OCI-LY7 (cell line): ENCODE results near the gene WASHC4. TPM values are rescaled to one million over a fixed set of nuclear protein-coding genes. Genes with fewer than 3 reads are reported as not detected.

Experiments used
- BruUV-seq: library from RNA; stranded (reverse); fragments of 400-500 nt; replicated peaks from 2 replicates; lab custom pipeline; 2021; lab: Mats Ljungman, UMichigan
- CTCF ChIA-PET: fragments of 300-600 bp; sonication (Branson Sonifier 250); formaldehyde crosslinking; loops from one replicate; lab custom pipeline; 2022; ENCODE audit warnings: antibody characterized with exemption; ENCODE audit not compliant: unreplicated experiment; lab: Charles Lee
- POLR2A ChIA-PET: fragments of 300-600 bp; sonication (Branson Sonifier 250); formaldehyde crosslinking; loops from one replicate; lab custom pipeline; 2022; ENCODE audit warnings: antibody characterized with exemption; lab: Charles Lee
- DNase-seq: peaks from one replicate; pipeline ENCODE4 v3.0.0-alpha.2; 2015; ENCODE audit warnings: low spot score
- H2AFZ ChIP-seq: fragments of 200-600 bp; sonication (generic), shearing (Covaris generic); 2 replicates; pipeline ENCODE4 v1.6.1; 2014; ENCODE audit warnings: mild to moderate bottlenecking, antibody characterized with exemption, low read length, moderate library complexity
- H3K27ac ChIP-seq: fragments of 200-600 bp; sonication (generic); 2 replicates; pipeline ENCODE4 v1.5.1; 2014; ENCODE audit warnings: mixed run types, low read depth, mild to moderate bottlenecking, moderate library complexity, low read length, inconsistent platforms; ENCODE audit not compliant: poor library complexity, severe bottlenecking
- H3K36me3 ChIP-seq: fragments of 200-600 bp; sonication (generic); 2 replicates; pipeline ENCODE4 v1.6.1; 2014; ENCODE audit warnings: mild to moderate bottlenecking, antibody characterized with exemption, low read length, moderate library complexity, mixed read lengths; ENCODE audit not compliant: insufficient read depth
- H3K4me1 ChIP-seq: fragments of 200-600 bp; sonication (generic); 2 replicates; pipeline ENCODE4 v1.5.1; 2014; ENCODE audit warnings: mild to moderate bottlenecking, low read length; ENCODE audit not compliant: insufficient read depth, poor library complexity, severe bottlenecking
- H3K4me2 ChIP-seq: fragments of 200-600 bp; sonication (generic); 2 replicates; pipeline ENCODE4 v1.6.1; 2014; ENCODE audit warnings: mild to moderate bottlenecking, low read length
- H3K4me3 ChIP-seq: fragments of 200-600 bp; sonication (generic); 2 replicates; pipeline ENCODE4 v1.5.1; 2014; ENCODE audit warnings: mild to moderate bottlenecking, low read depth, low read length; ENCODE audit not compliant: poor library complexity, severe bottlenecking
- H3K79me2 ChIP-seq: fragments of 200-600 bp; sonication (generic); 2 replicates; pipeline ENCODE4 v1.6.1; 2016; ENCODE audit warnings: low read depth, mild to moderate bottlenecking, low read length, moderate library complexity, mixed read lengths; ENCODE audit not compliant: insufficient read depth
- H3K9me2 ChIP-seq: fragments of 200-600 bp; sonication (generic); 2 replicates; pipeline ENCODE4 v1.6.1; 2016; ENCODE audit warnings: mild to moderate bottlenecking, low read length, mixed read lengths; ENCODE audit not compliant: insufficient read depth
- H3K9me3 ChIP-seq: fragments of 200-600 bp; sonication (generic); 2 replicates; pipeline ENCODE4 v1.6.1; 2014; ENCODE audit warnings: mild to moderate bottlenecking, mixed run types, low read length, mixed read lengths
- H4K20me1 ChIP-seq: fragments of 200-600 bp; sonication (generic); 2 replicates; pipeline ENCODE4 v1.6.1; 2014; ENCODE audit warnings: mild to moderate bottlenecking, antibody characterized with exemption, low read length, moderate library complexity, mixed read lengths; ENCODE audit not compliant: insufficient read depth
- CTCF ChIP-seq: fragments of 200-600 bp; sonication (generic); conservative IDR thresholded peaks from 2 replicates; pipeline ENCODE4 v1.5.1; 2014; ENCODE audit warnings: mild to moderate bottlenecking, antibody characterized with exemption, low read length, moderate library complexity, mixed read lengths
- EZH2phosphoT487 ChIP-seq: fragments of 200-600 bp; sonication (generic); IDR thresholded peaks from 2 replicates; pipeline ENCODE4 v1.6.1; 2018; ENCODE audit warnings: low read depth, borderline replicate concordance, mild to moderate bottlenecking, mixed run types, antibody characterized with exemption, low read length, moderate library complexity, mixed read lengths
- intact Hi-C: fragments of 100-400 bp; cut with micrococcal nuclease; formaldehyde crosslinking; loops from one replicate; pipeline ENCODE4 v1.10.0; 2022; ENCODE audit not compliant: unreplicated experiment
- total RNA-seq, 2 experiments: library from RNA; depleted of rRNA in 1 of 2; stranded (reverse); fragments of >200 nt in 1 of 2; shearing (Covaris generic) in 1 of 2; gene quantifications; 2 replicates each; pipeline ENCODE4 v1.2.3, GENCODE V29; 2014 to 2022

Gene WASHC4
- total RNA-seq, 2 experiments from 2014 or later: 54.8 to 71.8 TPM

DNA sequence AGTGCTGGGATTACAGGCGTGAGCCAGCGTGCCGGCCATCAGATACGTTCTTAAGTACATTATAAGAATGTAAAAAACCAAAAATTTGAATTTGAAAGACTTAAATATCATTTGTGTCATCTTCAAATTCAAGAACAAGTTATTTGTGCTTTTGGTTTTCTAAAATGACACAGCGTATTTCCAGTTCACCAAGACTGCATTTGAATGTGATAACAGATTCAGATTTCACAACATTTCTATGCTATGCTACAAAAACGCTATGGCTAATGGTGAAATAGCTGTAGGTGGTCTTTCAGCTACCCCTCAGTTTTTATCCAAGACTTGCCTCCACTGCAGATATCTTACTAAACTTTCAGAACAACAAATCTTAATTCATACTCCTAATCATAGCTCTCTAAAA is 81.8 kb downstream of the WASHC4 start:
- H3K4me2 ChIP-seq: no peak overlapping the region
- H3K79me2 ChIP-seq: no peaks in the 10 kb centered on the region
- no peak overlapping the region for H3K4me3 ChIP-seq
- CTCF ChIA-PET: no interaction called here
- no peak overlapping the region for H2AFZ ChIP-seq
- POLR2A ChIA-PET: interaction anchor here (0.6 kb wide), 1 partner anchor 15 kb away, joined by 4 read pairs; no protein-coding TSS in a partner anchor
- no peaks in the 10 kb centered on the region for H3K9me3 ChIP-seq
- no TSS peak for BruUV-seq
- no peaks in the 10 kb centered on the region for H3K4me1 ChIP-seq
- no peak for DNase-seq
- no peaks in the 10 kb centered on the region for H4K20me1 ChIP-seq
- no peaks in the 10 kb centered on the region for H3K9me2 ChIP-seq
- H3K27ac ChIP-seq: no peak overlapping the region
- H3K36me3 ChIP-seq: peaks cover 75% of the 10 kb centered on the region
- intact Hi-C loops: no loop called here
- no peak for TF ChIP-seq EZH2phosphoT487
- TF ChIP-seq CTCF: no peak

GRCh38 chr12:105190530-105190929 is 83.0 kb downstream of the WASHC4 start:
- no TSS peak for BruUV-seq
- no peaks in the 10 kb centered on the region for H3K4me1 ChIP-seq
- no peak overlapping the region for H3K4me3 ChIP-seq
- H3K4me2 ChIP-seq: no peak overlapping the region
- no peak for TF ChIP-seq CTCF
- TF ChIP-seq EZH2phosphoT487: no peak
- H3K9me3 ChIP-seq: no peaks in the 10 kb centered on the region
- POLR2A ChIA-PET: interaction anchor here (1.0 kb wide), 1 partner anchor 11 kb away, joined by 3 read pairs; no protein-coding TSS in a partner anchor
- no peak overlapping the region for H3K27ac ChIP-seq
- DNase-seq: no peak
- no peaks in the 10 kb centered on the region for H3K9me2 ChIP-seq
- H4K20me1 ChIP-seq: no peaks in the 10 kb centered on the region
- CTCF ChIA-PET: no interaction called here
- no peaks in the 10 kb centered on the region for H3K79me2 ChIP-seq
- H3K36me3 ChIP-seq: peaks cover 70% of the 10 kb centered on the region
- intact Hi-C loops: no loop called here
- H2AFZ ChIP-seq: no peak overlapping the region

- ChIA-PET CTCF (no interaction called here), POLR2A (no interaction called here)
- Histone ChIP-seq H3K4me2 (no peak overlapping the region), H3K79me2 (no peaks in the 10 kb centered on the region), H3K4me3 (no peak overlapping the region), H3K27ac (no peak overlapping the region), H3K9me3 (no peaks in the 10 kb centered on the region), H3K36me3 (peaks cover 62% of the 10 kb centered on the region), H3K9me2 (no peaks in the 10 kb centered on the region), H3K4me1 (no peaks in the 10 kb centered on the region), H2AFZ (no peak overlapping the region), H4K20me1 (no peaks in the 10 kb centered on the region)
- intact Hi-C loops: no loop called here
- TF ChIP-seq EZH2phosphoT487 (no peak), CTCF (no peak)
- no TSS peak for BruUV-seq
- no peak for DNase-seq
These were observed 85.2 kb downstream of the WASHC4 start for GRCh38 chr12:105192624-105193225.
